Measurements from ENCODE around the gene SERGEF.

GRCh38 chr11:17927041-17927440 lies 85.8 kb downstream of the SERGEF start:
- TF ChIP-seq CTCF (IDR thresholded peaks at IDR 0.05) (no peak), POLR2A (IDR thresholded peaks at IDR 0.05) (no peak)

Data from body of pancreas (tissue), 4 donors.